ENCODE measurements around the gene TNFRSF25.
"Not testable (repeated sequence)": the region's sequence is repeated elsewhere in the genome, so short reads cannot be mapped to it uniquely, and the experiment has no call there.

TNFRSF25 gene

GRCh38 chr1:6435129-6435528, 30.8 kb downstream of the TNFRSF25 start:
- DNase-seq (ENCODE audit: low spot score), result no peak

DNA sequence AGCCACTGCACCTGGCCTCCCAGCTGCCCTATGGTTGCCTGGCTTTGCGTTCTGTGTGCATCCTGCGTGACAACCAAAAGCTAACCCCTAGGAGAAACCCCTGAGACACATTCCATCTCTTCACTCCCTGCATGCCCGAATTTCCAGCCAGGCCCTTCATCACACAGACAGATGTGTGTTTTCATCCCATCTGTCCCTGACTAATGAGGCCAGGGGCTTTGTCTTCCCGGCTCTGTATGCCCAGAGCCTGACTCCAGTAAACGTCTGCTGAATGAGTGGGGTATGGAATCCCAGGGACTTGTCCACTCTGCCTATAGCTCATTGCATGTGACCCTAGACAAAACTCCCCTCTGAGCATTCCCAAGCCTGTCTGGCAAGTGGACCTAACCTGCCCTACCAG, 31.8 kb downstream of the TNFRSF25 start:
- no peak for DNase-seq (ENCODE audit: low spot score)

DNA sequence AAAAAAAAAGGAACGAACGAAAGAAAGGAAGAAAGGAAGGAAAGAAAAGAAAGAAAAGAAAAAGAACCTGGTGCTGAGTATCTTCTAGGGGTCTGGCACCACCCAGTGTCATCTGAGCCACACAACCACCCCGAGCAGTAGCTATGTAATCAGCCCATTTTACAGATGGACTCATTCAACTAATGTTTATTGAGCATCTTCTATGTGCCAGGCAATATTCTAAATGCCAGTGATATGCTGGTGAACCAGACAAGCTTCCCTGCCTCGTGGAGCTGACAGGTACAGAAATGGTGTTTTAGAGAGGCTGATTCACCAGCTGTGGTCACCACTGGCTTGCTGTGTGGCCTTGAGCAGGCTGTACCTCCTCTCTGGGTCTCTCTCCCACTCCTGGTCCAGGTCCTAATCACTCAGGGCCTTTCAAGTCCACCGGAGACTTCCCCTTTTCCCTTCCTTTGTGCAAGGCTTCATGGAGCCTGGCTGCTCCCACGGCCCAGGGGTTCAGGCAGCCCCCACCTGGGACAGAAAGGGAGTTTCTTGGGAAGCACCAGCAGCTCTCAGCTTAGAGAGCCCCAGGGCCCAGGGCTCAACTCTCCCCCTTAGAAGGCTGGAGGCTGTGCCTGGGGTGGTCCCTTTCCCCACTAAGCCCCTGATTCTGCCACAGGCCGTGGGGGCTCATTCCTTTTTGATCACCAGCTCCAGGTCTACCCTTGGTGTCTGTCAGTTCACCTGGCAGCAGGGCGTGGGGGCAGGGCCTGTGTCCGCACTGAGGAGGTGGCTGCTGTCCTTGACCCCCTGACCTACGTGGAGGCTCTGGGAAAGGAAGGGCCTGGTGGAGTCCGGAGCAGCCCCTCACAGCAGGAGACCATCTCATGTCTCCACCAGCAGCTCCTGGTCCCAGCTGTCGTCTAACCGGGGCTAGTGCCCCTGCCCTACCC, 34.1 kb downstream of the TNFRSF25 start:
- not testable (repeated sequence) for DNase-seq (ENCODE audit: low spot score)

- not testable (repeated sequence) for DNase-seq (ENCODE audit: low spot score)
Observed at GRCh38 chr1:6429660-6430411, 36.1 kb downstream of the TNFRSF25 start.

- DNase-seq (ENCODE audit: low spot score), result not testable (repeated sequence)
Observed at GRCh38 chr1:6428453-6428852, 37.5 kb downstream of the TNFRSF25 start.

GRCh38 chr1:6427441-6428390, 38.3 kb downstream of the TNFRSF25 start:
- no peak for DNase-seq (ENCODE audit: low spot score)

DNA sequence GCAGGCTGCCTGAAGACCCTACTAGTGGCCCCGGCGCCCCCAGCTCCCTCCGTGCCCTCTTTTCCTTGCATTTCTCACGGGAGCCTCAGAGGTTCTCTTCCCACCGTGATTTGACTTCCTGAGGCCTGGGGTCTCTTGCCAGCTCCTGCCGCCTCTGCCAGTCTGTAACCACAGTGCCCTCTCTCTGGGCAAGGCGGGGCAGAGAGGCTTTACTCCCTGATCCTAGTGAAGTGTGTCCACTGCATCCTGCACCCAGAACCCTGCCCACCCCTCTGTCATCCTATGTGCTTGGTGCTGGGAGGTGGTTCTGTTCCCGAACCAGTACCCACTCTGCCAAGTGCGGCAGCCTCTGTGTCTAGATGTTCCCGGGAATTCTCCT, 39.0 kb downstream of the TNFRSF25 start:
- DNase-seq (ENCODE audit: low spot score), result no peak

GRCh38 chr1:6426277-6426971, 39.5 kb downstream of the TNFRSF25 start:
- no peak for DNase-seq (ENCODE audit: low spot score)

GRCh38 chr1:6425658-6426057, 40.3 kb downstream of the TNFRSF25 start:
- DNase-seq (ENCODE audit: low spot score), result no peak

GRCh38 chr1:6424619-6425593, 41.1 kb downstream of the TNFRSF25 start, which contains the start of gene ESPN:
Gene ESPN (plus strand): TSS chr1:6424776. CDS start chr1:6424956, 180 bp downstream.
- DNase-seq (ENCODE audit: low spot score), result no peak

DNA sequence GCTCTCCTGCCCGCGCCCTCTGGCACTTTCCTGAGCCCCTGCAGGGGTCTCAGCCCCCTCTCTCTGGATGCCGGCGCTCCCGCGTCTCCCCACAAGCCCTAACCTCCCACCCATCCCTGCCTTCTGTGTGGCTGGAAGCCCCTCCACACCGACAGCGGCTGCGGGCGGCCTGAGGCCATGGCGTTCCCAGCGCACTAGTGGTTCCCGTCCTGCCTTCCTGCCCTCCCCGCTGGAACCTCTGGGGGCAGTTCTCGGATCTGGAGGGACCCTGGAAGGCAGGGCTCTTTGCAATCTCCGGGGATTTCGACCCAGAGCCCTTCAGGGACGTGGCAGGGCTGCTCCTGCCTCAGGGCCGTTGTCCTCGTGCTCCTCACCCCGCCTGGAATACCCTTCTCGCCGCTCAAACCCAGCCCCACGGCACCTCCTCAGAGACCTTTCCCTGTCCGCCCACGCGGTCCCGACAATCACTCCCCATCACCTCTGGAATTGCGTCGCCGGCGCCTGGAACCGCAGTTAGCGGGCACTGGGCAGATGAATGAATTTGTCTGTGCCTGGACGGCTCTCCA, 41.9 kb downstream of the TNFRSF25 start:
- no peak for DNase-seq (ENCODE audit: low spot score)

- no peak for DNase-seq (ENCODE audit: low spot score)
Observed at GRCh38 chr1:6423321-6423999, 42.5 kb downstream of the TNFRSF25 start.

- no peak for DNase-seq (ENCODE audit: low spot score)
Observed at GRCh38 chr1:6421266-6421665, 44.7 kb downstream of the TNFRSF25 start.

DNA sequence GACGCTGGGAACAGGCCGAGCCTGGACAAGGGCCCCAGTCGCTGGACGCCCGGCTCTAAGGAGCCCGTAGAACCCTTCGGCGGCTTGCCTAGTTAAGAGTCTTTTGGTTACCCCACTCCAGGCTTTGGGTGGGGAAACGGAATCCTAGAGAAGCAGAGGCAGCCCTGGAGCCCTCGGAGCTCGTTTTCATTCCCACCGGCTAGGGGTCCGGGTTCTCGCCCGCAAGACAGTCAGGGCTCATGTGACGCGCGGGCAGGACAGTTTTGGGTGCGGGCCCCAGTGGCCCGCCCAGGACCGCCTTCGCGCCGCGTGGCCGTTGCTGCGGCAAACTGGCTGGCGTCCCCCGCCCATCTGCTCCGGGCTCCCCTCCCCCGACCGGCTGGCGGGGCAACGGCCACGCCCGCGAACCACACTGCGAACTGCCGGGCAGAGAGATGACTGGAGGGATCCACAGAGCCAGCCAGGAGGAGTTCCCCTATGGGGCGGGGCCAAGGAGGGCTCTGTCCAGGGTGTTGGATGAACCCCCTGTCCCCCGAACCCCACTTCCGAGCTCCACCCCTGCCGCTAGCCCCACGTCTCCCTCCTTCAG, 45.4 kb downstream of the TNFRSF25 start:
- DNase-seq (ENCODE audit: low spot score), result no peak

DNA sequence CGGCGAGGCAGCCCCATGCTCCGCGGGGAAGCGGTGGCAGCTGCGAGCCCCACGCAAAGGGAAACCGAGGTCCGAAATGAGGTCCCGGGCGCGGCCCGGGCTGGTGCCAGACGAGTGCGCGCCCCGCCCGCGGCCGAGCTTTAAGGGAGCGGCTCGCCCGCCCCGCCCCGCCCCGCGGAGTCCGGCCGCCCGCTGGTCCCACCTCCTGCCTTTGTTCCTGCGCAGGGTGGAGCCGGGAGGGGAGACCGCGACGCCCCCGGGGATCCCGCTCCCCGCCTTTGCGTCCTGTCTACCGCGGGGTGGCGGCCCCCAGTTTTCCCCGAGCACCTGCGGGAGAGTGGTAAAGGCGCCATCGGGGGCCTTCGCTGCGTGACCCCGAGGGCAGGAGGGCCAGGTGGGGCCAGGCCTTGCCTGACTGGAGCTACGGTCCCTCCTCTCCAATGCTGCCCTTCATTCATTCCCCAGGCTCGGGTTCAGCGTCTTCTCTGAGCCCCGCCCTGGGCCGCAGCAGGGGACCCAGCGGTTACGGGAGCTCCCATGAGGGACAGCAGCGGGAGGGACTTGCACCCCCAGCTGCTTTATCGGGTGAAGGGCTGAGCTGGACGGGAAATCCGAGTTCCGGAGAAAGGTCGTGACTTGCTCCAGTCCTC, 46.0 kb downstream of the TNFRSF25 start, which contains the start of gene HES2:
Gene HES2, minus strand, starts transcription at position 116 of the 650 bp plus-strand sequence. Its CDS starts 99 bp downstream, at position 17.
- peak; percentile 64 for DNase-seq (ENCODE audit: low spot score)

DNA sequence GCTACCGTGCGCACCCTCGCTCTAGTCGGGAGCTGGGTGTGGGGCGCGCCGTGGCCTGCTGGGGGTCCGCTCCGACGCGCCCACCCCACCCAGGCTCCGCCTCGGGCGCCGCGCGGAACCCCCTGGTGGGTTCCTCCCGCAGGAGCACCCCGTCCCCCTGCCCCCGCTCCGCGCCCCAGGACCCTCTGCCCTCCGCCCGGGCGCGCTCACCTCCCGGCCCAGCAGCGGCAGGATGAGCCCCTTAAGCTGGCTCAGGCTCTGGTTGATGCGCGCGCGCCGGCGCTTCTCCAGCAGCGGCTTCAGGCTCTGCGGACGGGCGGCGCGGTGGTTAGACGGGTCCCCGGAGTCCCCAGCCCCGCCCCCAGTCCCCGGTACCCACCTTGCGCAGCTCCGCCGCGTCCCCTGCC, 46.6 kb downstream of the TNFRSF25 start:
- DNase-seq (ENCODE audit: low spot score), result no peak

GRCh38 chr1:6418668-6419396, 47.1 kb downstream of the TNFRSF25 start:
- no peak for DNase-seq (ENCODE audit: low spot score)
